ENCODE results near the gene USP15.

Gene USP15

GRCh38 chr12:62371661-62372060 lies 111.5 kb downstream of the USP15 start:
- TF ChIP-seq CTCF (IDR thresholded peaks at IDR 0.05; ENCODE audit: borderline replicate concordance, control extremely low read depth, extremely low read depth, insufficient read depth, missing control alignments) = no peak
- in situ Hi-C loops (cut with MboI; ENCODE audit: low sequenced_read_pairs, unreplicated experiment) = no loop called here
- no peak for DNase-seq (ENCODE audit: low spot score)

GRCh38 chr12:62372134-62372533 lies 111.9 kb downstream of the USP15 start:
- in situ Hi-C loops (cut with MboI; ENCODE audit: low sequenced_read_pairs, unreplicated experiment) = no loop called here
- DNase-seq (ENCODE audit: low spot score) = no peak
- TF ChIP-seq CTCF (IDR thresholded peaks at IDR 0.05; ENCODE audit: borderline replicate concordance, control extremely low read depth, extremely low read depth, insufficient read depth, missing control alignments) = no peak

GRCh38 chr12:62372825-62373224 lies 112.6 kb downstream of the USP15 start:
- in situ Hi-C loops (cut with MboI; ENCODE audit: low sequenced_read_pairs, unreplicated experiment) = no loop called here
- no peak for DNase-seq (ENCODE audit: low spot score)
- TF ChIP-seq CTCF (IDR thresholded peaks at IDR 0.05; ENCODE audit: borderline replicate concordance, control extremely low read depth, extremely low read depth, insufficient read depth, missing control alignments) = no peak

GRCh38 chr12:62375603-62376002 lies 115.4 kb downstream of the USP15 start:
- DNase-seq (ENCODE audit: low spot score) = no peak
- in situ Hi-C loops (cut with MboI; ENCODE audit: low sequenced_read_pairs, unreplicated experiment) = no loop called here
- no peak for TF ChIP-seq CTCF (IDR thresholded peaks at IDR 0.05; ENCODE audit: borderline replicate concordance, control extremely low read depth, extremely low read depth, insufficient read depth, missing control alignments)

GRCh38 chr12:62379026-62379722 lies 119.0 kb downstream of the USP15 start:
- no peak for DNase-seq (ENCODE audit: low spot score)
- in situ Hi-C loops (cut with MboI; ENCODE audit: low sequenced_read_pairs, unreplicated experiment) = no loop called here
- no peak for TF ChIP-seq CTCF (IDR thresholded peaks at IDR 0.05; ENCODE audit: borderline replicate concordance, control extremely low read depth, extremely low read depth, insufficient read depth, missing control alignments)

- TF ChIP-seq CTCF (IDR thresholded peaks at IDR 0.05; ENCODE audit: borderline replicate concordance, control extremely low read depth, extremely low read depth, insufficient read depth, missing control alignments) = no peak
- no peak for DNase-seq (ENCODE audit: low spot score)
- in situ Hi-C loops (cut with MboI; ENCODE audit: low sequenced_read_pairs, unreplicated experiment) = no loop called here
Observed at GRCh38 chr12:62379723-62380045, 119.5 kb downstream of the USP15 start.

Data from GM13976 (cell line).